Globus pallidus (tissue), 1 donor: ENCODE measurements around the gene ANKRD10.

Experiments used
- DNase-seq: peaks from one replicate; pipeline ENCODE4 v3.0.0-alpha.2; 2015; ENCODE audit warnings: low spot score

The ANKRD10 gene

GRCh38 chr13:110885966-110886869 is 28.7 kb downstream of the ANKRD10 start:
- no peak for DNase-seq

- no peak for DNase-seq
These were observed 29.4 kb downstream of the ANKRD10 start for GRCh38 chr13:110885516-110885915.

GRCh38 chr13:110884517-110884916 is 30.4 kb downstream of the ANKRD10 start:
- no peak for DNase-seq

GRCh38 chr13:110883542-110883941 is 31.3 kb downstream of the ANKRD10 start:
- no peak for DNase-seq

GRCh38 chr13:110882972-110883371 is 31.9 kb downstream of the ANKRD10 start:
- no peak for DNase-seq

- DNase-seq, result no peak
These were observed 32.8 kb downstream of the ANKRD10 start for GRCh38 chr13:110881839-110882627.

- no peak for DNase-seq
These were observed 34.2 kb downstream of the ANKRD10 start for GRCh38 chr13:110880627-110881026.

GRCh38 chr13:110879482-110879881 is 35.4 kb downstream of the ANKRD10 start:
- DNase-seq, result no peak

- DNase-seq, result no peak
These were observed 37.1 kb downstream of the ANKRD10 start for GRCh38 chr13:110877737-110878258.

GRCh38 chr13:110876609-110877008 is 38.3 kb downstream of the ANKRD10 start:
- DNase-seq, result no peak

- DNase-seq, result no peak
These were observed 39.6 kb downstream of the ANKRD10 start for GRCh38 chr13:110875241-110875640.

- peak; percentile 54 for DNase-seq
These were observed 40.3 kb downstream of the ANKRD10 start for GRCh38 chr13:110874508-110874960.

GRCh38 chr13:110873639-110874507 is 41.0 kb downstream of the ANKRD10 start:
- DNase-seq, result no peak

GRCh38 chr13:110872768-110873638 is 41.9 kb downstream of the ANKRD10 start:
- no peak for DNase-seq

- DNase-seq, result no peak
These were observed 42.7 kb downstream of the ANKRD10 start for GRCh38 chr13:110872034-110872767.

- DNase-seq, result peak; percentile 43
These were observed 44.8 kb downstream of the ANKRD10 start for GRCh38 chr13:110869805-110870706.

GRCh38 chr13:110869231-110869804 is 45.6 kb downstream of the ANKRD10 start:
- no peak for DNase-seq

- no peak for DNase-seq
These were observed 46.1 kb downstream of the ANKRD10 start for GRCh38 chr13:110868720-110869119.

- no peak for DNase-seq
These were observed 47.5 kb downstream of the ANKRD10 start for GRCh38 chr13:110867380-110867779.
